SH-SY5Y (cell line): ENCODE measurements around the gene KIF21A.

Experiments
- GATA2 ChIP-seq: IDR thresholded peaks from 2 replicates; pipeline ENCODE4 v1.6.1; 2011; ENCODE audit warnings: mild to moderate bottlenecking, low read depth, low read length
- GATA3 ChIP-seq: IDR thresholded peaks from 2 replicates; pipeline ENCODE4 v1.6.1; 2011; ENCODE audit warnings: low read depth, mild to moderate bottlenecking, low read length, moderate library complexity

DNA sequence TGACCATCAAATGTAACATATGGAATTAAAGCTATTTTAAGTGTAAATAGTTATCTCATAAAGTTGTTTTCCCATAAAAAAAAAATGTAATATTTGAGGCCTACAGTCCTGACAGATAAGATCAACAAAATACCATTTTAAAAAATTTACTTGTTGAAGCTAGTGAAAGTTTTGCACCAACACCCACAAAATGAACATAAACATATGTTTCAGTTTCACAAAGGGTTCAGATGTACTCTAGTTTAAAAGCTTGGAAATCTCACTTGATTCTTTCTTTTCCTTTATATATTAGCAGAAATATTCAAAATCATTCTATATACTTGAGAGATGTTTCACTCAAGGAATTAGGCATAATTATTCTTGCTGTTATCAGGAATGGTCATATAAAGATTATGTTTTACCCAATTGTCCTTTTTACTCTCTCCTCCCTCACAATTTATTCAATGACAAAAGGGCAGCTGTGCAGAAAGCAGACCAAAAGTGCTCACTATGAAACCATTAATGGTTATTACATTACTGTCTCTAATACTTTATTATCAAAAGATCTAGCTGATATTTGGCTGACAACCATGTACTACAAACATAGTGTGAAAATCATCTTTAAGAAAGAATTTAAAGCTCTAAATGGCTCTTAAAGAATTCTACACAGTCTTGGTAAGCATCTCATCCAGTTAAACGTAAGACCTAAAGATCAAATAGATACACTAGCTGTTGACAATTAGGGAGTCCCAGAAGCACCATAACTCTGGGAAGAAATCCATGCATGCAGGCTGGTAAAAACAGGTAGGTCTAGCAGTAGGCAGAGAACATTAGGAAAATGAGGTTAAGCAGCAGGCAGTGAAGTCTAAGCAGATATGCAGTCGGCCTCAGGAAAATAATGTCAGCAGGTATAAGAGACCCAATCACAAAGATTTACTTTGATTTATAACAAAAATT, 28.8 kb downstream of the KIF21A start:
- peak; percentile 39; the same call in 1 of the 2 replicates for TF ChIP-seq GATA2
- TF ChIP-seq GATA3, result peak; percentile 59
